ENCODE measurements around the gene TMEM263. TPM values are rescaled to one million over a fixed set of nuclear protein-coding genes. Genes with fewer than 3 reads are reported as not detected.

Gene TMEM263
- total and polyA plus RNA-seq, 9 of the 15 experiments (the other 6 are each of a cell fraction or from before 2014, with no cell fraction given), result 12.6 to 36.7 (median 24.4) TPM

GRCh38 chr12:106986625-106987389 is 31.1 kb downstream of the TMEM263 start, which contains the start of gene MTERF2 (continued):
- TF ChIP-seq NCOA2 (IDR thresholded peaks at IDR 0.05; ENCODE audit: partially characterized antibody in 2 of 2), result no peak
- no peak for TF ChIP-seq ZNF766 (CRISPR knock-in tag; conservative IDR thresholded peaks at IDR 0.05)
- TF ChIP-seq RAD51 (IDR thresholded peaks at IDR 0.05; ENCODE audit: borderline replicate concordance, low read depth), result no peak
- TF ChIP-seq SMARCC2 (IDR thresholded peaks at IDR 0.05; ENCODE audit: low read depth), result no peak
- no peak for TF ChIP-seq ZNF277 (CRISPR knock-in tag; IDR thresholded peaks at IDR 0.05; ENCODE audit: borderline replicate concordance)
- no peak for TF ChIP-seq BDP1 (IDR thresholded peaks at IDR 0.05; ENCODE audit: insufficient read depth, insufficient read length)
- no peak for TF ChIP-seq ZNF408 (CRISPR knock-in tag; IDR thresholded peaks at IDR 0.05; ENCODE audit: low read depth)
- TF ChIP-seq TRIM24 (IDR thresholded peaks at IDR 0.05), result no peak
- no peak for TF ChIP-seq BRD9 (IDR thresholded peaks at IDR 0.05; ENCODE audit: low read depth, partially characterized antibody)
- TF ChIP-seq, protein P1, sequence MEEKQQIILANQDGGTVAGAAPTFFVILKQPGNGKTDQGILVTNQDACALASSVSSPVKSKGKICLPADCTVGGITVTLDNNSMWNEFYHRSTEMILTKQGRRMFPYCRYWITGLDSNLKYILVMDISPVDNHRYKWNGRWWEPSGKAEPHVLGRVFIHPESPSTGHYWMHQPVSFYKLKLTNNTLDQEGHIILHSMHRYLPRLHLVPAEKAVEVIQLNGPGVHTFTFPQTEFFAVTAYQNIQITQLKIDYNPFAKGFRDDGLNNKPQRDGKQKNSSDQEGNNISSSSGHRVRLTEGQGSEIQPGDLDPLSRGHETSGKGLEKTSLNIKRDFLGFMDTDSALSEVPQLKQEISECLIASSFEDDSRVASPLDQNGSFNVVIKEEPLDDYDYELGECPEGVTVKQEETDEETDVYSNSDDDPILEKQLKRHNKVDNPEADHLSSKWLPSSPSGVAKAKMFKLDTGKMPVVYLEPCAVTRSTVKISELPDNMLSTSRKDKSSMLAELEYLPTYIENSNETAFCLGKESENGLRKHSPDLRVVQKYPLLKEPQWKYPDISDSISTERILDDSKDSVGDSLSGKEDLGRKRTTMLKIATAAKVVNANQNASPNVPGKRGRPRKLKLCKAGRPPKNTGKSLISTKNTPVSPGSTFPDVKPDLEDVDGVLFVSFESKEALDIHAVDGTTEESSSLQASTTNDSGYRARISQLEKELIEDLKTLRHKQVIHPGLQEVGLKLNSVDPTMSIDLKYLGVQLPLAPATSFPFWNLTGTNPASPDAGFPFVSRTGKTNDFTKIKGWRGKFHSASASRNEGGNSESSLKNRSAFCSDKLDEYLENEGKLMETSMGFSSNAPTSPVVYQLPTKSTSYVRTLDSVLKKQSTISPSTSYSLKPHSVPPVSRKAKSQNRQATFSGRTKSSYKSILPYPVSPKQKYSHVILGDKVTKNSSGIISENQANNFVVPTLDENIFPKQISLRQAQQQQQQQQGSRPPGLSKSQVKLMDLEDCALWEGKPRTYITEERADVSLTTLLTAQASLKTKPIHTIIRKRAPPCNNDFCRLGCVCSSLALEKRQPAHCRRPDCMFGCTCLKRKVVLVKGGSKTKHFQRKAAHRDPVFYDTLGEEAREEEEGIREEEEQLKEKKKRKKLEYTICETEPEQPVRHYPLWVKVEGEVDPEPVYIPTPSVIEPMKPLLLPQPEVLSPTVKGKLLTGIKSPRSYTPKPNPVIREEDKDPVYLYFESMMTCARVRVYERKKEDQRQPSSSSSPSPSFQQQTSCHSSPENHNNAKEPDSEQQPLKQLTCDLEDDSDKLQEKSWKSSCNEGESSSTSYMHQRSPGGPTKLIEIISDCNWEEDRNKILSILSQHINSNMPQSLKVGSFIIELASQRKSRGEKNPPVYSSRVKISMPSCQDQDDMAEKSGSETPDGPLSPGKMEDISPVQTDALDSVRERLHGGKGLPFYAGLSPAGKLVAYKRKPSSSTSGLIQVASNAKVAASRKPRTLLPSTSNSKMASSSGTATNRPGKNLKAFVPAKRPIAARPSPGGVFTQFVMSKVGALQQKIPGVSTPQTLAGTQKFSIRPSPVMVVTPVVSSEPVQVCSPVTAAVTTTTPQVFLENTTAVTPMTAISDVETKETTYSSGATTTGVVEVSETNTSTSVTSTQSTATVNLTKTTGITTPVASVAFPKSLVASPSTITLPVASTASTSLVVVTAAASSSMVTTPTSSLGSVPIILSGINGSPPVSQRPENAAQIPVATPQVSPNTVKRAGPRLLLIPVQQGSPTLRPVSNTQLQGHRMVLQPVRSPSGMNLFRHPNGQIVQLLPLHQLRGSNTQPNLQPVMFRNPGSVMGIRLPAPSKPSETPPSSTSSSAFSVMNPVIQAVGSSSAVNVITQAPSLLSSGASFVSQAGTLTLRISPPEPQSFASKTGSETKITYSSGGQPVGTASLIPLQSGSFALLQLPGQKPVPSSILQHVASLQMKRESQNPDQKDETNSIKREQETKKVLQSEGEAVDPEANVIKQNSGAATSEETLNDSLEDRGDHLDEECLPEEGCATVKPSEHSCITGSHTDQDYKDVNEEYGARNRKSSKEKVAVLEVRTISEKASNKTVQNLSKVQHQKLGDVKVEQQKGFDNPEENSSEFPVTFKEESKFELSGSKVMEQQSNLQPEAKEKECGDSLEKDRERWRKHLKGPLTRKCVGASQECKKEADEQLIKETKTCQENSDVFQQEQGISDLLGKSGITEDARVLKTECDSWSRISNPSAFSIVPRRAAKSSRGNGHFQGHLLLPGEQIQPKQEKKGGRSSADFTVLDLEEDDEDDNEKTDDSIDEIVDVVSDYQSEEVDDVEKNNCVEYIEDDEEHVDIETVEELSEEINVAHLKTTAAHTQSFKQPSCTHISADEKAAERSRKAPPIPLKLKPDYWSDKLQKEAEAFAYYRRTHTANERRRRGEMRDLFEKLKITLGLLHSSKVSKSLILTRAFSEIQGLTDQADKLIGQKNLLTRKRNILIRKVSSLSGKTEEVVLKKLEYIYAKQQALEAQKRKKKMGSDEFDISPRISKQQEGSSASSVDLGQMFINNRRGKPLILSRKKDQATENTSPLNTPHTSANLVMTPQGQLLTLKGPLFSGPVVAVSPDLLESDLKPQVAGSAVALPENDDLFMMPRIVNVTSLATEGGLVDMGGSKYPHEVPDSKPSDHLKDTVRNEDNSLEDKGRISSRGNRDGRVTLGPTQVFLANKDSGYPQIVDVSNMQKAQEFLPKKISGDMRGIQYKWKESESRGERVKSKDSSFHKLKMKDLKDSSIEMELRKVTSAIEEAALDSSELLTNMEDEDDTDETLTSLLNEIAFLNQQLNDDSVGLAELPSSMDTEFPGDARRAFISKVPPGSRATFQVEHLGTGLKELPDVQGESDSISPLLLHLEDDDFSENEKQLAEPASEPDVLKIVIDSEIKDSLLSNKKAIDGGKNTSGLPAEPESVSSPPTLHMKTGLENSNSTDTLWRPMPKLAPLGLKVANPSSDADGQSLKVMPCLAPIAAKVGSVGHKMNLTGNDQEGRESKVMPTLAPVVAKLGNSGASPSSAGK (IDR thresholded peaks at IDR 0.05), result peak; percentile 95
- TF ChIP-seq PHTF2 (CRISPR knock-in tag; IDR thresholded peaks at IDR 0.05), result no peak
